GM12873 (cell line): ENCODE data around the gene CH25H.

Source experiments
- TF ChIP-seq, protein P1 (sequence below): IDR thresholded peaks from 2 replicates; pipeline ENCODE4 v1.5.1; 2012; ENCODE audit warnings: low read depth, mild to moderate bottlenecking, moderate library complexity, low read length, control low read depth; ENCODE audit not compliant: insufficient read depth; ENCODE audit errors: missing control alignments

CH25H gene

DNA sequence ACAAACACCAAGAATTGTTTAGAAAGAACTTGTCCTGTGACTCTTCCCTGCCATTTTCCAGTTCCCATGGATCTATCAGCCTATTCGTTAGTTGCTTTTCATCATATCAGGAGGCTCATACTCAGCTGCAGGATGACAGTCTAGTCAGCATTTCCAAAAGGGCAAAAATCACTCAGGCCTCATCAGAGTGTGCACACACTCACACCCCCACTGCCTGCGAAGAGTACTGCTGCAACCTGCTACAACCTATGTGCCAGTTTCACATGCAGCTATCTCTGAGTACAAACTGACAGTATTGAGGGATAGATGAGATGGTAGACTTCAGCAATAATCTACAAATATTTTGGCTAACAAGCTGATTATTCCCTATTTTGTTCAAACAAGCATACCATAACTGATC lies 24.2 kb downstream of the CH25H start:
- TF ChIP-seq, protein P1, sequence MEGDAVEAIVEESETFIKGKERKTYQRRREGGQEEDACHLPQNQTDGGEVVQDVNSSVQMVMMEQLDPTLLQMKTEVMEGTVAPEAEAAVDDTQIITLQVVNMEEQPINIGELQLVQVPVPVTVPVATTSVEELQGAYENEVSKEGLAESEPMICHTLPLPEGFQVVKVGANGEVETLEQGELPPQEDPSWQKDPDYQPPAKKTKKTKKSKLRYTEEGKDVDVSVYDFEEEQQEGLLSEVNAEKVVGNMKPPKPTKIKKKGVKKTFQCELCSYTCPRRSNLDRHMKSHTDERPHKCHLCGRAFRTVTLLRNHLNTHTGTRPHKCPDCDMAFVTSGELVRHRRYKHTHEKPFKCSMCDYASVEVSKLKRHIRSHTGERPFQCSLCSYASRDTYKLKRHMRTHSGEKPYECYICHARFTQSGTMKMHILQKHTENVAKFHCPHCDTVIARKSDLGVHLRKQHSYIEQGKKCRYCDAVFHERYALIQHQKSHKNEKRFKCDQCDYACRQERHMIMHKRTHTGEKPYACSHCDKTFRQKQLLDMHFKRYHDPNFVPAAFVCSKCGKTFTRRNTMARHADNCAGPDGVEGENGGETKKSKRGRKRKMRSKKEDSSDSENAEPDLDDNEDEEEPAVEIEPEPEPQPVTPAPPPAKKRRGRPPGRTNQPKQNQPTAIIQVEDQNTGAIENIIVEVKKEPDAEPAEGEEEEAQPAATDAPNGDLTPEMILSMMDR: no peak

DNA sequence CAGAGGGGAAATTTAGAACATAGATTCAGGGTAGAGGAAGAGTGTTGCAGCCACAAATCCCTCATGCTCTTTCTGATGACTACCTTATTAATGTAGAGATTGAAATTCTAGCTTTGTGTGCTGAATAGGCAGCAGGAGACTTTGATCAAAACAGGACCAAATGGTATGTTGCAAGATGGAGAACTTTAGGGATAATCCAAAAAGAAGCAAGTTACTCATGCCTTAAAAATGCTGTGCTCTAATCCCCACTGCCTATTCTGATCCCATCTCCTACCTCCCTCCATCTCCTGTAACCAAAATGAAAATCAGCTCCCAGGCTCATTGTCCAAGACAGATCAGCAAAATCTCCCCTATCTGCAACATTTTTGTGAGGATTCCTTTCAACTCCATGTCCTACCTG lies 31.3 kb downstream of the CH25H start:
- TF ChIP-seq, protein P1: no peak

DNA sequence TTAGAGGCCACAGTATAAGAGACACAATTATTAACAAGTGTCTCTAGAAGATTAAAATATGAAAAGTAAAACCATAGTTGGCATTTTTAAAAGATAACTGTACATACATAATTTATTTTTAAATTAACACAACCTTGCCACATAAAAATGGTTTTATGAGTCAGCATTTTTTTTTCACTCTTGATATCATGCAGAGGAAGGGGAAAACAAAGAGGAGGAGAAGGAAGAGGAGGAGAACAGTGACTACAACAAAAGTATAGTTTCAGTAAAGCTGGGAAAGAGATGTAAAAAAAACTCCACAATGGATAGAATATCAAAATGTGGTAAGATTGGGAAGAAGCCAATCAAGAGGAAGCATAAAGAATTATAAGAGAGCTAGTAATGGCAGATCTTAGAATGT lies 34.0 kb downstream of the CH25H start:
- TF ChIP-seq, protein P1: no peak

DNA sequence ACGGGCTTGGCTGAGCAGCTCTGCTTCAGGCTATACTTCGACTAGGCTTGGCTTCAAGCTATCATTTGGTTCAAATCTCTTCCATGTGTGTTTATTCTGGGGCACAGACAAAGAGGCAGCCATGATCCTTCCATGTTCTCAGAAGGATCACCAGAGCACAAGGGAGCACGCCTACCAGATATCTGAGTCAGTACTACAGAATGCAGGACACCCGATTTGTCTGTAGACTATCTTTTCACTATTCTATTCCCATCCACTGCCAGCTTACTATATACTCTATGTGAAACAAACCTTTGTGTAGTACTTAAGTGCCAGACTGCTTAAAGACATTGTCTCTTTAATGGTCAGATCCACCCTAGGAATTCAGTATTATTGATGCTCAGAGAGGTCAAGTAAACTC lies 35.1 kb downstream of the CH25H start:
- TF ChIP-seq, protein P1: no peak

DNA sequence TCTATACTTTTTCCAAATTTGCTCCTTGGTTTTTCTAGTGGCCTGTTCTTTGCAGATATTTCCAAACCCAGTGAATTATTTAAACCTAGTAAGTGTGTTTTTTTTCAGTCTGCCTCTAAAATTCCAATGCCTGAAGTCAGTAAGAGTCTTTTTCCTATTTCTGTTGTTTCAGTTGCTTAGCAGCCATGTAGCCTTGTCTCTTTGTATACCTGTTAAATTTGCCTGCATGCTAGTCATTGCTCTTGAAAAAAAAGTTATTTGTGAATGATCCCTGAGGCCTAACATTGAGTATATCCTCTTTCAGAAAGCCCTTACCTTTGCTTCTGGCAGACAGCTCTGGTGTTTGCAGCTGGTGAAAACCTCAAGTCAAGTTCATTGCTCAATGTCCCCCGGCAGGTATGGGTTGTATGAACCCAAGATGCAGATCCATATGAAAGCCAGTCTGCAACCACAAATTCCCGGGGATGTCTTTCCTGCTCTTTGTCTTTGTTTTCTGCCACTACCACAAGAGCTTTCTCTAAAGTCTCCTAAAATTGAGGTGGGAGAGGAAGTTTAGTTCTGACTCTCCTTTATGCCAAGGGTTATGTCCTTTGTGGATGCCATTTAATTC lies 35.7 kb downstream of the CH25H start:
- TF ChIP-seq, protein P1: no peak

DNA sequence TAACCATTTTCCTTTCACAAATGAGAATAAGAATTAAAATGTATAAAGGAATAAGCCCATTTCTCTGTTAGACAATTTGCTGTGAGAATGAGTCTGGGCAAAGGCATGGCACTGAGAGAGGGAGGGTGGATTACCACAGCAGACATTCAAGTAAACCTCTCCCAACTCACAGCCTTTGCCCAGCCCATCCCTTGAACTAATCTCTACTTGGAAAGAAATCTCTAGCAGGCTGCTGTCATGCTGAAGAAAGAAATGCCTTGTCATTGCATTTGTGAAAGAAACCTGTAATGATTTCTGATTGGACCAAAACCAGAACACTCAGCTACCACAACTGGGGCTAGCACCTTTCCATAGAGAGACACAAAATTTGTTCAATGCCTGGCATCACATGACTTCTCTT lies 39.2 kb downstream of the CH25H start:
- TF ChIP-seq, protein P1: no peak

DNA sequence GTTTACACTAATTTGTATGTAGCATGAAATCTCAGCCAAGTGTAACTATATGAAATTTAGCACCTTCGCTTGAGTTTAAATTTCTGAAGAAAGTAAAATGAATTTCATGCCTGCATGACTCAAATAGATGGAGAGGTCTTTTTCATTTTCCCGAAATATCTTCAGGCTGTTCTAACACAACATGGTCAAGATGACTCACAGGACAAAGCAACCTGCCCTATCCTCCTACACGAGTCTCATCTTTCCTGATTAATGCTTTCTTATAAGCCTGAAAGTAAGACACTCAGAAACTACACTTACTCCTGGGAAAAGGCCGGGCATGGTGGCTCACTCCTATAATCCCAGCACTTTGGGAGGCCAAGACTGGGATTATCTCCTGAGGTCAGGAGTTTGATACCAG lies 41.2 kb downstream of the CH25H start:
- TF ChIP-seq, protein P1: no peak
